ENCODE measurements around the gene TM6SF1.

GRCh38 chr15:83111149-83111548, 3.7 kb downstream of the TM6SF1 start:
- TF ChIP-seq, protein P1, sequence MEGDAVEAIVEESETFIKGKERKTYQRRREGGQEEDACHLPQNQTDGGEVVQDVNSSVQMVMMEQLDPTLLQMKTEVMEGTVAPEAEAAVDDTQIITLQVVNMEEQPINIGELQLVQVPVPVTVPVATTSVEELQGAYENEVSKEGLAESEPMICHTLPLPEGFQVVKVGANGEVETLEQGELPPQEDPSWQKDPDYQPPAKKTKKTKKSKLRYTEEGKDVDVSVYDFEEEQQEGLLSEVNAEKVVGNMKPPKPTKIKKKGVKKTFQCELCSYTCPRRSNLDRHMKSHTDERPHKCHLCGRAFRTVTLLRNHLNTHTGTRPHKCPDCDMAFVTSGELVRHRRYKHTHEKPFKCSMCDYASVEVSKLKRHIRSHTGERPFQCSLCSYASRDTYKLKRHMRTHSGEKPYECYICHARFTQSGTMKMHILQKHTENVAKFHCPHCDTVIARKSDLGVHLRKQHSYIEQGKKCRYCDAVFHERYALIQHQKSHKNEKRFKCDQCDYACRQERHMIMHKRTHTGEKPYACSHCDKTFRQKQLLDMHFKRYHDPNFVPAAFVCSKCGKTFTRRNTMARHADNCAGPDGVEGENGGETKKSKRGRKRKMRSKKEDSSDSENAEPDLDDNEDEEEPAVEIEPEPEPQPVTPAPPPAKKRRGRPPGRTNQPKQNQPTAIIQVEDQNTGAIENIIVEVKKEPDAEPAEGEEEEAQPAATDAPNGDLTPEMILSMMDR (IDR thresholded peaks at IDR 0.05 in 2 of 3, conservative IDR thresholded peaks at IDR 0.05 in 1 of 3; ENCODE audit: insufficient read depth in 2 of 3, low read depth in 1 of 3, low read length in 3 of 3), result no peak
- TF ChIP-seq NCOA1 (IDR thresholded peaks at IDR 0.05; ENCODE audit: low read depth) (no peak), SIX5 (IDR thresholded peaks at IDR 0.05; ENCODE audit: borderline replicate concordance in 1 of 2, insufficient read depth in 1 of 2, low read depth in 1 of 2, low read length in 2 of 2) (no peak), LEF1 (IDR thresholded peaks at IDR 0.05) (no peak), REST (IDR thresholded peaks at IDR 0.05; ENCODE audit: borderline replicate concordance) (no peak), REST (CRISPR knock-in tag; IDR thresholded peaks at IDR 0.05; ENCODE audit: low read depth) (no peak)

Data from K562 (cell line).